Breast epithelium (tissue), 3 donors: ENCODE data around the gene ITPKC.

Source experiments
- CTCF ChIP-seq, 3 donors: fragments of 450-650 bp; IDR thresholded peaks; one replicate each; pipeline ENCODE4 v1.5.1; 2016 to 2017; ENCODE audit warnings: antibody characterized with exemption in 3 of 3, mild to moderate bottlenecking in 3 of 3, moderate library complexity in 3 of 3
- POLR2AphosphoS5 ChIP-seq, 3 donors: sonication (generic); formaldehyde crosslinking; IDR thresholded peaks; one replicate each; pipeline ENCODE4 v1.6.1; 2017; ENCODE audit warnings: antibody characterized with exemption in 3 of 3

GRCh38 chr19:40701758-40702157, 15.2 kb upstream of the ITPKC start:
- TF ChIP-seq CTCF (IDR thresholded peaks at IDR 0.05): no peak
- no peak for TF ChIP-seq POLR2AphosphoS5 (IDR thresholded peaks at IDR 0.05)
